H9 (cell line): ENCODE data around the gene ZHX3. TPM values are rescaled to one million over a fixed set of nuclear protein-coding genes. Genes with fewer than 3 reads are reported as not detected.

ENCODE experiments used
- DNase-seq: peaks from one replicate; pipeline ENCODE4 v3.0.0-alpha.2; 2017
- H2AFZ ChIP-seq: one replicate; pipeline ENCODE4 v1.6.1; 2013; ENCODE audit warnings: mild to moderate bottlenecking, low read length, control low read depth, moderate library complexity
- H2AK5ac ChIP-seq: 2 replicates; pipeline ENCODE4 v1.6.1; 2013; ENCODE audit warnings: low read length, control low read depth, mixed read lengths; ENCODE audit not compliant: insufficient read length
- H2BK120ac ChIP-seq: one replicate; pipeline ENCODE4 v1.6.1; 2013; ENCODE audit warnings: low read depth, mild to moderate bottlenecking, low read length, control low read depth, inconsistent platforms; ENCODE audit not compliant: poor library complexity, severe bottlenecking
- H2BK12ac ChIP-seq: 2 replicates; pipeline ENCODE4 v1.6.1; 2013; ENCODE audit warnings: low read length, control low read depth, mixed read lengths, low read depth; ENCODE audit not compliant: insufficient read length
- H2BK15ac ChIP-seq: 2 replicates; pipeline ENCODE4 v1.6.1; 2013; ENCODE audit warnings: low read depth, low read length, control low read depth
- H2BK20ac ChIP-seq: one replicate; pipeline ENCODE4 v1.6.1; 2013; ENCODE audit warnings: low read depth, mild to moderate bottlenecking, low read length, control low read depth, inconsistent platforms; ENCODE audit not compliant: poor library complexity, severe bottlenecking
- H2BK5ac ChIP-seq: 2 replicates; pipeline ENCODE4 v1.6.1; 2013; ENCODE audit warnings: low read length, control low read depth, mixed read lengths; ENCODE audit not compliant: insufficient read length
- H3K14ac ChIP-seq: 2 replicates; pipeline ENCODE4 v1.6.1; 2013; ENCODE audit warnings: low read length, control low read depth; ENCODE audit not compliant: insufficient read depth
- H3K18ac ChIP-seq: 2 replicates; pipeline ENCODE4 v1.6.1; 2013; ENCODE audit warnings: low read depth, mild to moderate bottlenecking, mixed read lengths, low read length, control low read depth; ENCODE audit not compliant: insufficient read length
- H3K23ac ChIP-seq: 2 replicates; pipeline ENCODE4 v1.6.1; 2013; ENCODE audit warnings: low read length, control low read depth, mixed read lengths, low read depth; ENCODE audit not compliant: insufficient read length
- H3K23me2 ChIP-seq: 2 replicates; pipeline ENCODE4 v1.6.1; 2013; ENCODE audit warnings: low read depth, mild to moderate bottlenecking, mixed read lengths, low read length, control low read depth; ENCODE audit not compliant: insufficient read length, poor library complexity, severe bottlenecking
- H3K27ac ChIP-seq: 2 replicates; pipeline ENCODE4 v1.5.1; 2013; ENCODE audit warnings: low read length, control low read depth, mixed read lengths, low read depth; ENCODE audit not compliant: insufficient read length
- H3K27me3 ChIP-seq: 2 replicates; pipeline ENCODE4 v1.6.1; 2013; ENCODE audit warnings: low read length, control low read depth, inconsistent platforms; ENCODE audit not compliant: insufficient read depth
- H3K4ac ChIP-seq: 2 replicates; pipeline ENCODE4 v1.6.1; 2013; ENCODE audit warnings: low read depth, mild to moderate bottlenecking, control low read depth, inconsistent platforms, low read length, moderate library complexity
- H3K4me1 ChIP-seq: 2 replicates; pipeline ENCODE4 v1.6.1; 2013; ENCODE audit warnings: low read length, control low read depth, inconsistent platforms; ENCODE audit not compliant: insufficient read depth
- H3K4me2 ChIP-seq: 2 replicates; pipeline ENCODE4 v1.6.1; 2013; ENCODE audit warnings: low read length, control low read depth, mixed read lengths; ENCODE audit not compliant: insufficient read length, insufficient read depth
- H3K56ac ChIP-seq: 2 replicates; pipeline ENCODE4 v1.6.1; 2013; ENCODE audit warnings: low read depth, mild to moderate bottlenecking, mixed read lengths, low read length, control low read depth; ENCODE audit not compliant: insufficient read length
- H3K79me1 ChIP-seq: 2 replicates; pipeline ENCODE4 v1.6.1; 2013; ENCODE audit warnings: low read depth, mild to moderate bottlenecking, moderate library complexity, low read length, control low read depth, inconsistent platforms; ENCODE audit not compliant: insufficient read depth, poor library complexity, severe bottlenecking
- H3K79me2 ChIP-seq: 2 replicates; pipeline ENCODE4 v1.6.1; 2013; ENCODE audit warnings: low read length, control low read depth, inconsistent platforms; ENCODE audit not compliant: insufficient read depth
- H3K9ac ChIP-seq: 2 replicates; pipeline ENCODE4 v1.6.1; 2013; ENCODE audit warnings: low read length, control low read depth, mixed read lengths; ENCODE audit not compliant: insufficient read length; ENCODE audit errors: extremely low read depth
- H3K9me3 ChIP-seq: one replicate; pipeline ENCODE4 v1.6.1; 2013; ENCODE audit warnings: low read depth, low read length, inconsistent platforms; ENCODE audit not compliant: control insufficient read depth
- H3T11ph ChIP-seq: one replicate; pipeline ENCODE4 v1.6.1; 2013; ENCODE audit warnings: mild to moderate bottlenecking, low read length, control low read depth, inconsistent platforms
- H4K20me1 ChIP-seq: one replicate; pipeline ENCODE4 v1.6.1; 2013; ENCODE audit not compliant: control insufficient read depth, insufficient read length, insufficient read depth
- H4K5ac ChIP-seq: 2 replicates; pipeline ENCODE4 v1.6.1; 2013; ENCODE audit warnings: low read depth, mild to moderate bottlenecking, mixed read lengths, low read length, control low read depth; ENCODE audit not compliant: insufficient read length
- H4K8ac ChIP-seq: replicated peaks from 2 replicates; pipeline ENCODE4 v1.6.1; 2013; ENCODE audit warnings: low read length, control low read depth, mixed read lengths, low read depth; ENCODE audit not compliant: insufficient read length
- H4K91ac ChIP-seq: 2 replicates; pipeline ENCODE4 v1.6.1; 2013; ENCODE audit warnings: low read depth, mild to moderate bottlenecking, moderate library complexity, mixed read lengths, low read length, control low read depth; ENCODE audit not compliant: insufficient read length
- H3K27ac Mint-ChIP-seq, 3 experiments: 2 replicates in 2 of 3; 3 replicates in 1 of 3; pipeline ENCODE4 v1.8.0; 2020 to 2021; ENCODE audit warnings: mixed read lengths in 3 of 3, mild to moderate bottlenecking in 1 of 3, moderate library complexity in 1 of 3
- H3K27me3 Mint-ChIP-seq: 2 replicates; pipeline ENCODE4 v1.8.0; 2021; ENCODE audit warnings: low read depth, mild to moderate bottlenecking, moderate library complexity, mixed read lengths
- H3K36me3 Mint-ChIP-seq, 3 experiments: 2 replicates in 2 of 3; 3 replicates in 1 of 3; pipeline ENCODE4 v1.8.0; 2020 to 2021; ENCODE audit warnings: low read depth in 3 of 3, mixed read lengths in 3 of 3; ENCODE audit not compliant: insufficient read depth in 1 of 3
- H3K4me1 Mint-ChIP-seq, 2 experiments: 2 replicates each; pipeline ENCODE4 v1.8.0; 2020; ENCODE audit warnings: mixed read lengths in 2 of 2
- H3K4me3 Mint-ChIP-seq, 2 experiments: 2 replicates in 1 of 2; 3 replicates in 1 of 2; pipeline ENCODE4 v1.8.0; 2020 to 2021; ENCODE audit warnings: mild to moderate bottlenecking in 2 of 2, mixed read lengths in 2 of 2, moderate library complexity in 1 of 2
- H3K9me3 Mint-ChIP-seq, 2 experiments: 2 replicates in 1 of 2; 3 replicates in 1 of 2; pipeline ENCODE4 v1.8.0; 2020; ENCODE audit warnings: mild to moderate bottlenecking in 2 of 2, mixed read lengths in 2 of 2, moderate library complexity in 1 of 2
- CTCF ChIP-seq: fragments of 200-600 bp; sonication (generic); conservative IDR thresholded peaks from 3 replicates; pipeline ENCODE4 v1.8.0; 2021; ENCODE audit warnings: antibody characterized with exemption, mild to moderate bottlenecking
- WGBS: extraction: QIAGEN DNeasy Blood & Tissue Kit; methylation state at CpG from one replicate; pipeline ENCODE4 v1.1.7; 2013; ENCODE audit warnings: missing lambda C conversion rate, low lambda C conversion rate, mixed read lengths; ENCODE audit not compliant: insufficient read length; ENCODE audit errors: extremely low coverage; 5-methylcytosine and 5-hydroxymethylcytosine counted together
- total RNA-seq: library from RNA; stranded (reverse); gene quantifications from 2 replicates; pipeline ENCODE4 v1.2.1, GENCODE V29; 2021

ZHX3 gene
- total RNA-seq, 1 experiment from 2014 or later: 4.4 TPM

DNA sequence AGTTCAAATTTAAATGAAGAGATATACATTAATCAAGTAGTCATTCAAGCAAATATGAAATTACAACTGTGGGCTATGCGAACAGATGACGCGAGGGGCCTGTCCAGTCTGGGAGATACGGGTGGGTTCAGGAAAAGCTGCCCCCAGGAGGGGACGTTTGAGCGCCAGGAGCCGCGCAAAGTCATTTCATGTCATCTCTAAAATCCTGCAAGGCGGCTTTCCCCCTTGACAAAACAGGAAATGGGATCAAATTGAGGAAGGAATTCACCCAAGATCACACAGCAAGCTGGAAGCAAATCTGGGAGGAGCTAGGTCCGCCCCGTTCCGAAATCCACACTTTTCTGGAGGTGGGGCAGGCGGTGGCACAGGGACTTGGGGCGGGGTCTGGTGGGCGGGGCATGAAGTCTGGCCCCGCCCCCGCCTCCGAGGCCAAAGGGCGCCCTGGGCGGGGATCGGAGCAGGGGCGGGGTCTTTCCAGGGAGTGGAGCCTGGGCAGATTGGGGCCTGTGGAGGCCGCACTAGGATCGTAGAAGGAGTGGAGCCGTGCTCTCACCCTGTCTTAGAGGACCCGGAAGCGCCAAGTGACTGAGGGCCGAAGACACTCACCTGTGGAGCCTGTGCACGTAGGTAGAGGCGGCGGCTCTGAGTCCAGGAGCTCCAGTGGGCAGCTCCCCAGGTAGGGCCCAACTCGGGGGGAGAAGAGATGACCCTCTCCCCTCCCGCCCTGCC lies 23.0 kb upstream of the ZHX3 start, which contains the start of gene LPIN3:
LPIN3 (plus strand) TSS at position 495 of the 729 bp plus-strand sequence. CDS start 4,983 bp downstream, outside the sequence.
- Histone ChIP-seq H2BK20ac (no peak within 1 kb of the TSS), H4K5ac (no peak within 1 kb of the TSS), H3K79me1 (no peaks in the 10 kb centered on the region), H2BK5ac (no peak within 1 kb of the TSS), H3K27ac (no peak within 1 kb of the TSS), H3K9me3 (no peaks in the 10 kb centered on the region), H3K4me1 (peaks cover 3% of the 10 kb centered on the region; the same call in 1 of the 2 replicates), H3K56ac (no peak within 1 kb of the TSS), H3K9ac (no peak within 1 kb of the TSS), H4K20me1 (no peaks in the 10 kb centered on the region), H3K27me3 (no peaks in the 10 kb centered on the region), H2BK12ac (no peak within 1 kb of the TSS), H3K23me2 (peaks cover 4% of the 10 kb centered on the region), H4K8ac (no peak within 1 kb of the TSS), H2AK5ac (no peak within 1 kb of the TSS), H3T11ph (no peak within 1 kb of the TSS), H3K79me2 (no peaks in the 10 kb centered on the region), H3K23ac (no peak within 1 kb of the TSS), H2AFZ (no peak within 1 kb of the TSS), H4K91ac (no peak within 1 kb of the TSS), H3K14ac (no peak within 1 kb of the TSS), H3K4me2 (peak within 1 kb of the TSS; percentile 46), H3K18ac (no peak within 1 kb of the TSS), H3K4ac (no peak within 1 kb of the TSS), H2BK120ac (no peak within 1 kb of the TSS), H2BK15ac (no peak within 1 kb of the TSS)
- Mint-ChIP-seq H3K27me3 (peaks cover 18% of the 10 kb centered on the region), H3K27ac (peak within 1 kb of the TSS in 2 of 3 experiments; percentile 24 to 73; a peak in 3 of 7 replicates), H3K9me3 (no peaks in the 10 kb centered on the region), H3K4me1 (peaks cover 9 to 17% of the 10 kb centered on the region in 2 experiments), H3K36me3 (no peaks in the 10 kb centered on the region), H3K4me3 (peak within 1 kb of the TSS; percentile 65 to 82)
- DNase-seq: peak; percentile 96
- no CpG with 5 or more reads among the region's 33 CpGs for WGBS
- TF ChIP-seq CTCF: no peak; the same call in 2 of the 3 replicates
